NB4 (cell line): ENCODE measurements around the gene LTB4R.
A peak's percentile ranks its signal among the peaks of the same experiment; 100 is the strongest.

Experiments
- DNase-seq: peaks from one replicate; pipeline ENCODE4 v3.0.0; 2010; ENCODE audit warnings: low read depth
- H3K4me3 ChIP-seq: one replicate; pipeline ENCODE4 v1.5.1; 2011; ENCODE audit warnings: mild to moderate bottlenecking, low read depth, low read length, moderate library complexity
- CTCF ChIP-seq: IDR thresholded peaks from one replicate; pipeline ENCODE4 v1.5.1; 2012; ENCODE audit warnings: low read depth, low read length
- MAX ChIP-seq: IDR thresholded peaks from 2 replicates; pipeline ENCODE4 v1.6.1; 2011; ENCODE audit warnings: low read depth, low read length
- MYC ChIP-seq: IDR thresholded peaks from 2 replicates; pipeline ENCODE4 v1.6.1; 2011; ENCODE audit warnings: low read depth, low read length
- POLR2A ChIP-seq: IDR thresholded peaks from 2 replicates; pipeline ENCODE4 v1.6.1; 2011; ENCODE audit warnings: mild to moderate bottlenecking; ENCODE audit not compliant: insufficient read length; ENCODE audit errors: extremely low read depth

The LTB4R gene

GRCh38 chr14:24365600-24366412 is 54.5 kb downstream of the LTB4R start:
- TF ChIP-seq CTCF (peak; percentile 87), MAX (no peak), POLR2A (no peak), MYC (peak; percentile 44; the same call in 1 of the 2 replicates)
- H3K4me3 ChIP-seq, result peak overlapping the region; percentile 34
- DNase-seq, result peak; percentile 94

DNA sequence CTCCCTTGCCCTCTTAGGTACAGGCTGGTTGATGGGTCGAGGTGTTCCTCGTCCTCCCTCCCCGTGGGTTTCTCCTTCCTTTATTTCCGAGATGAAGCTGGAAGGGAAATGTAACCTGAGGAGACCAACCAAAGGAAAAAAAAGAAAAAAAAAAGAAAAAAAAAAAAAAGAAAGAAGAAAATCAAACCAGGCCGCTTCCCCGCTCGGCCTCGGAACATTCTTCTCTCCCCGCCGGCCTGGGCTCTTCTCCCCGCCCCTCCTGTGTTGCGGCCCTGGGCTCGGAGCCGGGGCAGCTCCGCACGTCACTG is 55.1 kb downstream of the LTB4R start:
- H3K4me3 ChIP-seq, result peak overlapping the region; percentile 34
- TF ChIP-seq MYC (no peak), MAX (no peak), CTCF (no peak), POLR2A (no peak)
- no peak for DNase-seq

- H3K4me3 ChIP-seq, result peak overlapping the region; percentile 42
- peak; percentile 89 for DNase-seq
- TF ChIP-seq MAX, result no peak
- peak; percentile 49 for TF ChIP-seq POLR2A
- peak; percentile 16; the same call in 1 of the 2 replicates for TF ChIP-seq MYC
Observed at GRCh38 chr14:24366721-24367513, 55.6 kb downstream of the LTB4R start.
